Measurements from ENCODE around the gene MACROD2.

MACROD2 gene

GRCh38 chr20:15163632-15164031 lies 1168.3 kb downstream of the MACROD2 start:
- H3K4me1 ChIP-seq (ENCODE audit: control insufficient read depth, insufficient read depth, low read length) = no peaks in the 10 kb centered on the region
- no peaks in the 10 kb centered on the region for H3K36me3 ChIP-seq (ENCODE audit: control insufficient read depth in 2 of 2, insufficient read depth in 2 of 2, low read length in 2 of 2)

GRCh38 chr20:15164726-15165125 lies 1169.4 kb downstream of the MACROD2 start:
- Histone ChIP-seq H3K36me3 (ENCODE audit: control insufficient read depth in 2 of 2, insufficient read depth in 2 of 2, low read length in 2 of 2) (no peaks in the 10 kb centered on the region), H3K9ac (ENCODE audit: low read length in 2 of 2) (no peak overlapping the region), H3K27ac (ENCODE audit: low read length) (no peak overlapping the region), H3K9me3 (ENCODE audit: control insufficient read depth in 2 of 2, low read length in 2 of 2) (no peaks in the 10 kb centered on the region), H3K27me3 (ENCODE audit: control insufficient read depth in 1 of 2, insufficient read depth in 2 of 2, low read length in 2 of 2) (no peaks in the 10 kb centered on the region), H3K4me3 (ENCODE audit: low read length in 2 of 2) (no peak overlapping the region), H3K4me1 (ENCODE audit: control insufficient read depth, insufficient read depth, low read length) (no peaks in the 10 kb centered on the region)

More at GRCh38 chr20:15163632-15164031, 1168.3 kb downstream of the MACROD2 start:
- Histone ChIP-seq H3K27ac (ENCODE audit: low read length) (no peak overlapping the region), H3K27me3 (ENCODE audit: control insufficient read depth in 1 of 2, insufficient read depth in 2 of 2, low read length in 2 of 2) (no peaks in the 10 kb centered on the region), H3K4me3 (ENCODE audit: low read length in 2 of 2) (no peak overlapping the region), H3K9me3 (ENCODE audit: control insufficient read depth in 2 of 2, low read length in 2 of 2) (no peaks in the 10 kb centered on the region), H3K9ac (ENCODE audit: low read length in 2 of 2) (no peak overlapping the region)

GRCh38 chr20:15166744-15167143 lies 1171.4 kb downstream of the MACROD2 start:
- Histone ChIP-seq H3K4me3 (ENCODE audit: low read length in 2 of 2) (no peak overlapping the region), H3K27ac (ENCODE audit: low read length) (no peak overlapping the region), H3K27me3 (ENCODE audit: control insufficient read depth in 1 of 2, insufficient read depth in 2 of 2, low read length in 2 of 2) (no peaks in the 10 kb centered on the region), H3K9ac (ENCODE audit: low read length in 2 of 2) (no peak overlapping the region), H3K9me3 (ENCODE audit: control insufficient read depth in 2 of 2, low read length in 2 of 2) (no peaks in the 10 kb centered on the region), H3K4me1 (ENCODE audit: control insufficient read depth, insufficient read depth, low read length) (no peaks in the 10 kb centered on the region), H3K36me3 (ENCODE audit: control insufficient read depth in 2 of 2, insufficient read depth in 2 of 2, low read length in 2 of 2) (no peaks in the 10 kb centered on the region)

- Histone ChIP-seq H3K4me3 (ENCODE audit: low read length in 2 of 2) (no peak overlapping the region), H3K9me3 (ENCODE audit: control insufficient read depth in 2 of 2, low read length in 2 of 2) (peaks cover 0 to 2% of the 10 kb centered on the region in 2 donors), H3K36me3 (ENCODE audit: control insufficient read depth in 2 of 2, insufficient read depth in 2 of 2, low read length in 2 of 2) (no peaks in the 10 kb centered on the region), H3K27me3 (ENCODE audit: control insufficient read depth in 1 of 2, insufficient read depth in 2 of 2, low read length in 2 of 2) (no peaks in the 10 kb centered on the region), H3K9ac (ENCODE audit: low read length in 2 of 2) (no peak overlapping the region), H3K4me1 (ENCODE audit: control insufficient read depth, insufficient read depth, low read length) (no peaks in the 10 kb centered on the region), H3K27ac (ENCODE audit: low read length) (no peak overlapping the region)
These were observed 1175.7 kb downstream of the MACROD2 start for GRCh38 chr20:15171016-15171415.

- Histone ChIP-seq H3K27ac (ENCODE audit: low read length) (no peak overlapping the region), H3K4me1 (ENCODE audit: control insufficient read depth, insufficient read depth, low read length) (peaks cover 5% of the 10 kb centered on the region), H3K4me3 (ENCODE audit: low read length in 2 of 2) (no peak overlapping the region), H3K9ac (ENCODE audit: low read length in 2 of 2) (no peak overlapping the region), H3K9me3 (ENCODE audit: control insufficient read depth in 2 of 2, low read length in 2 of 2) (peaks cover 0 to 9% of the 10 kb centered on the region in 2 donors), H3K27me3 (ENCODE audit: control insufficient read depth in 1 of 2, insufficient read depth in 2 of 2, low read length in 2 of 2) (no peaks in the 10 kb centered on the region), H3K36me3 (ENCODE audit: control insufficient read depth in 2 of 2, insufficient read depth in 2 of 2, low read length in 2 of 2) (no peaks in the 10 kb centered on the region)
These were observed 1181.6 kb downstream of the MACROD2 start for GRCh38 chr20:15176929-15177328.

- Histone ChIP-seq H3K9me3 (ENCODE audit: control insufficient read depth in 2 of 2, low read length in 2 of 2) (peaks cover 0 to 9% of the 10 kb centered on the region in 2 donors), H3K36me3 (ENCODE audit: control insufficient read depth in 2 of 2, insufficient read depth in 2 of 2, low read length in 2 of 2) (no peaks in the 10 kb centered on the region), H3K27me3 (ENCODE audit: control insufficient read depth in 1 of 2, insufficient read depth in 2 of 2, low read length in 2 of 2) (no peaks in the 10 kb centered on the region), H3K4me1 (ENCODE audit: control insufficient read depth, insufficient read depth, low read length) (peaks cover 5% of the 10 kb centered on the region), H3K27ac (ENCODE audit: low read length) (no peak overlapping the region), H3K4me3 (ENCODE audit: low read length in 2 of 2) (no peak overlapping the region), H3K9ac (ENCODE audit: low read length in 2 of 2) (no peak overlapping the region)
These were observed 1183.3 kb downstream of the MACROD2 start for GRCh38 chr20:15178581-15178980.

- Histone ChIP-seq H3K4me1 (ENCODE audit: control insufficient read depth, insufficient read depth, low read length) (peaks cover 5% of the 10 kb centered on the region), H3K36me3 (ENCODE audit: control insufficient read depth in 2 of 2, insufficient read depth in 2 of 2, low read length in 2 of 2) (no peaks in the 10 kb centered on the region), H3K4me3 (ENCODE audit: low read length in 2 of 2) (no peak overlapping the region), H3K9me3 (ENCODE audit: control insufficient read depth in 2 of 2, low read length in 2 of 2) (peaks cover 0 to 9% of the 10 kb centered on the region in 2 donors), H3K27ac (ENCODE audit: low read length) (no peak overlapping the region), H3K27me3 (ENCODE audit: control insufficient read depth in 1 of 2, insufficient read depth in 2 of 2, low read length in 2 of 2) (no peaks in the 10 kb centered on the region), H3K9ac (ENCODE audit: low read length in 2 of 2) (no peak overlapping the region)
These were observed 1184.1 kb downstream of the MACROD2 start for GRCh38 chr20:15179381-15179780.

- Histone ChIP-seq H3K36me3 (ENCODE audit: control insufficient read depth in 2 of 2, insufficient read depth in 2 of 2, low read length in 2 of 2) (no peaks in the 10 kb centered on the region), H3K4me1 (ENCODE audit: control insufficient read depth, insufficient read depth, low read length) (peaks cover 5% of the 10 kb centered on the region), H3K27ac (ENCODE audit: low read length) (no peak overlapping the region), H3K27me3 (ENCODE audit: control insufficient read depth in 1 of 2, insufficient read depth in 2 of 2, low read length in 2 of 2) (no peaks in the 10 kb centered on the region), H3K9ac (ENCODE audit: low read length in 2 of 2) (no peak overlapping the region), H3K9me3 (ENCODE audit: control insufficient read depth in 2 of 2, low read length in 2 of 2) (peaks cover 0 to 9% of the 10 kb centered on the region in 2 donors), H3K4me3 (ENCODE audit: low read length in 2 of 2) (no peak overlapping the region)
These were observed 1184.5 kb downstream of the MACROD2 start for GRCh38 chr20:15179781-15180180.

- no peak overlapping the region for H3K4me3 ChIP-seq (ENCODE audit: low read length in 2 of 2)
- H3K4me1 ChIP-seq (ENCODE audit: control insufficient read depth, insufficient read depth, low read length) = no peaks in the 10 kb centered on the region
- H3K36me3 ChIP-seq (ENCODE audit: control insufficient read depth in 2 of 2, insufficient read depth in 2 of 2, low read length in 2 of 2) = no peaks in the 10 kb centered on the region
- no peaks in the 10 kb centered on the region for H3K27me3 ChIP-seq (ENCODE audit: control insufficient read depth in 1 of 2, insufficient read depth in 2 of 2, low read length in 2 of 2)
- H3K27ac ChIP-seq (ENCODE audit: low read length) = no peak overlapping the region
- H3K9ac ChIP-seq (ENCODE audit: low read length in 2 of 2) = no peak overlapping the region
- H3K9me3 ChIP-seq (ENCODE audit: control insufficient read depth in 2 of 2, low read length in 2 of 2) = no peaks in the 10 kb centered on the region
These were observed 1190.0 kb downstream of the MACROD2 start for GRCh38 chr20:15185322-15185721.

GRCh38 chr20:15185913-15186312 lies 1190.6 kb downstream of the MACROD2 start:
- H3K4me1 ChIP-seq (ENCODE audit: control insufficient read depth, insufficient read depth, low read length) = no peaks in the 10 kb centered on the region
- H3K9me3 ChIP-seq (ENCODE audit: control insufficient read depth in 2 of 2, low read length in 2 of 2) = no peaks in the 10 kb centered on the region
- no peak overlapping the region for H3K27ac ChIP-seq (ENCODE audit: low read length)
- H3K4me3 ChIP-seq (ENCODE audit: low read length in 2 of 2) = no peak overlapping the region
- no peaks in the 10 kb centered on the region for H3K36me3 ChIP-seq (ENCODE audit: control insufficient read depth in 2 of 2, insufficient read depth in 2 of 2, low read length in 2 of 2)
- H3K27me3 ChIP-seq (ENCODE audit: control insufficient read depth in 1 of 2, insufficient read depth in 2 of 2, low read length in 2 of 2) = no peaks in the 10 kb centered on the region
- no peak overlapping the region for H3K9ac ChIP-seq (ENCODE audit: low read length in 2 of 2)

GRCh38 chr20:15187612-15188011 lies 1192.3 kb downstream of the MACROD2 start:
- no peaks in the 10 kb centered on the region for H3K9me3 ChIP-seq (ENCODE audit: control insufficient read depth in 2 of 2, low read length in 2 of 2)
- no peak overlapping the region for H3K4me3 ChIP-seq (ENCODE audit: low read length in 2 of 2)
- no peak overlapping the region for H3K9ac ChIP-seq (ENCODE audit: low read length in 2 of 2)
- H3K27ac ChIP-seq (ENCODE audit: low read length) = no peak overlapping the region
- H3K27me3 ChIP-seq (ENCODE audit: control insufficient read depth in 1 of 2, insufficient read depth in 2 of 2, low read length in 2 of 2) = no peaks in the 10 kb centered on the region
- H3K4me1 ChIP-seq (ENCODE audit: control insufficient read depth, insufficient read depth, low read length) = no peaks in the 10 kb centered on the region
- no peaks in the 10 kb centered on the region for H3K36me3 ChIP-seq (ENCODE audit: control insufficient read depth in 2 of 2, insufficient read depth in 2 of 2, low read length in 2 of 2)
